ENCODE data around the gene LKAAEAR1. TPM values are rescaled to one million over a fixed set of nuclear protein-coding genes. Genes with fewer than 3 reads are reported as not detected.

Gene LKAAEAR1
- total and polyA plus RNA-seq, 2 of the 13 experiments (the other 11 are each of a cell fraction or from before 2014, with no cell fraction given): not detected

- TF ChIP-seq ZNF512B (CRISPR knock-in tag; IDR thresholded peaks at IDR 0.05; ENCODE audit: borderline replicate concordance) (no peak), RAD21 (CRISPR knock-in tag; IDR thresholded peaks at IDR 0.05) (peak; percentile 54), HOXA9 (CRISPR knock-in tag; IDR thresholded peaks at IDR 0.05; ENCODE audit: borderline replicate concordance) (no peak), XRCC5 (optimal IDR thresholded peaks at IDR 0.05; ENCODE audit: low read length) (peak; percentile 63), CTCF (CRISPR knock-in tag; IDR thresholded peaks at IDR 0.05) (peak; percentile 76), ZNF280D (CRISPR knock-in tag; IDR thresholded peaks at IDR 0.05) (no peak), ZNF7 (CRISPR knock-in tag; IDR thresholded peaks at IDR 0.05) (no peak), MXD3 (CRISPR knock-in tag; IDR thresholded peaks at IDR 0.05) (no peak), HNRNPL (IDR thresholded peaks at IDR 0.05; ENCODE audit: low read depth, low read length) (0 out of 2 replicates have a peak, but pooled peaks have one; percentile 51), ZKSCAN5 (CRISPR knock-in tag; IDR thresholded peaks at IDR 0.05) (no peak), ZNF264 (CRISPR knock-in tag; IDR thresholded peaks at IDR 0.05) (no peak), NR2F1 (CRISPR knock-in tag; IDR thresholded peaks at IDR 0.05) (no peak), RELA (CRISPR knock-in tag; IDR thresholded peaks at IDR 0.05) (no peak), ZNF468 (CRISPR knock-in tag; IDR thresholded peaks at IDR 0.05) (no peak), EEA1 (CRISPR knock-in tag; IDR thresholded peaks at IDR 0.05; ENCODE audit: borderline replicate concordance) (no peak), ZNF142 (CRISPR knock-in tag; IDR thresholded peaks at IDR 0.05) (no peak)
Measured at GRCh38 chr20:64131406-64131805, 47.2 kb upstream of the LKAAEAR1 start (continued).

All from HepG2 (cell line).